Stimulated activated CD8-positive, alpha-beta memory T cell treated with anti-CD3 and anti-CD28 coated beads, Interleukin-15, amount 100 ng/mL, for 1 hour (primary cell): ENCODE measurements around the gene MARCHF6.
"Not testable (repeated sequence)": the region's sequence is repeated elsewhere in the genome, so short reads cannot be mapped to it uniquely, and the experiment has no call there.

ENCODE experiments used
- DNase-seq: peaks from one replicate; pipeline ENCODE4 v3.0.0-alpha.2; 2020; ENCODE audit warnings: low read depth

Gene MARCHF6

GRCh38 chr5:10381803-10382202 is 28.3 kb downstream of the MARCHF6 start:
- DNase-seq = no peak

- no peak for DNase-seq
Observed at GRCh38 chr5:10384483-10384882, 31.0 kb downstream of the MARCHF6 start.

DNA sequence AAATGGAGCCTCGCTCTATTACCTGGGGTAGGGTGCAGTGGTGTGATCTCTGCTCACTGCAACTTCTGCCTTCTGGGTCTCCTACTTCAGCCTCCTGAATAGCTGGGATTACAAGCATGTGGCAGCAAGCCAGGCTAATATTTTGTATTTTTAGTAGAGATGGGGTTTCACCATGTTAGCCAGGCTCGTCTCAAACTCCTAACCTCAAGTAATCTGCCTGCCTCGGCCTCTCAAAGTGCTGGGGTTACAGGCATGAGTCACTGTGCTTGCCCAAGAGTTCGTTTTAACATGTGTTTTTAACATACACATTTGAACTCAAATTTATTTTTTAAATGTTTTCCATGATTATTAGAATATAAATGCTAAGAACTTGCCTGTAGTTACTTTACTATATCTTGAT is 34.2 kb downstream of the MARCHF6 start:
- DNase-seq = no peak

DNA sequence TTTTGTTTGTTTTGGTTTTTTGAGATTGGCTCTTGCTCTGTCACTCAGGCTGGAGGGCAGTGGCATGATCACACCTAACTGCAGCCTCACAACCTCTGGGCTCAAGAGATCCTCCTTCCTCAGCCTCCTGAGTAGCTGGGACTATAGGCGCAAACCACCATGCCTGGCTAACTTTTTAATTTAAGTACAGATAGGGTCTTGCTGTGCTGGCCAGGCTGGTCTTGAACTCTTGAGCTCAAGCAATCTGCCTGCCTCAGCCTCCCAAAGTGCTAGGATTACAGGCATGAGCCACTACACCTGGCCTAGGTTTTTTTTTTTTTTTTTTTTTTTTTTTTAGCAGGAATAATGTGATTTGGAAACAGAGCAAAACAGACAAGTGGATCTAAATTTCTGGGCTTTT is 37.6 kb downstream of the MARCHF6 start:
- no peak for DNase-seq

GRCh38 chr5:10392567-10393328 is 39.3 kb downstream of the MARCHF6 start:
- DNase-seq = not testable (repeated sequence)

- no peak for DNase-seq
Observed at GRCh38 chr5:10393491-10393890, 40.0 kb downstream of the MARCHF6 start.

- DNase-seq = no peak
Observed at GRCh38 chr5:10396552-10396951, 43.1 kb downstream of the MARCHF6 start.

- no peak for DNase-seq
Observed at GRCh38 chr5:10399839-10400238, 46.3 kb downstream of the MARCHF6 start.

- no peak for DNase-seq
Observed at GRCh38 chr5:10400411-10400810, 46.9 kb downstream of the MARCHF6 start.

DNA sequence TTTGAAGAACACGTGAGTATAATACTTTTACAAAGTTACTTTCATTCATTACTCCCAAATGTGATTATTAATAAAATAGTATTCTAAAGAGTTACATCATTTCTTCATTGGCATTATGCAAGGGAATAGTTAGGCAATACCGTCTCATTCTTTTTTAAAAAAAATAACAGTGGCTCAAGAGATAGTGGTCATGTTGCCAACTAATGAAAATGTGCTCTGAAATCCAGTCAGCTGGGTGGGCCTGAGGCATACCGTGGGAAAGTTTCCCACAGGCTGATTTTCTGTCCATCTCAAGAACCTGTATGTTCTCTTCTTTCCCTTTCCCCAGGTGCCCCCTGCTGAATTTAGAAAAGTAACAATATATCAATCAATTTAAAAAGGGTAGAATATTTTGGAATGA is 47.3 kb downstream of the MARCHF6 start:
- no peak for DNase-seq

GRCh38 chr5:10401498-10401897 is 48.0 kb downstream of the MARCHF6 start:
- no peak for DNase-seq
